ENCODE data around the gene RGS10. TPM values are rescaled to one million over a fixed set of nuclear protein-coding genes. Genes with fewer than 3 reads are reported as not detected.

The RGS10 gene
- total RNA-seq, 4 donors from 2014 or later, result 31.4 to 41.6 (median 36.1) TPM

DNA sequence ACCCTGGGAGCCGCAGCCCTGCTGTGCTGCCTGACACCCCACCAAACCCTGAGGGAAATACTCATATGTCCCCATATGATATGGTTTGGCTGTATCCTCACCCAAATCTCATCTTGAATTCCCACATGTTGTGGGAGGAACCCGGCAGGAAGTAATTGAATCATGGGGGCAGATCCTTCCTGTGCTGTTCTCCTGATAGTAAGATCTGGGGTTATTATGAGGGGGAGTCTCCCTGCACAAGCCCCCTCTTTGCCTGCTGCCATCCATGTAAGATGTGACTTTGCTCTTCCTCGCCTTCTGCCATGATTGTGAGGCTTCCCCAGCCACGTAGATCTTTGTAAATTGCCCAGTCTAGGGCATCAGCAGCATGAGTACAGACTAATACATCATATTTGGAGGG, 68.7 kb downstream of the RGS10 start:
- Histone ChIP-seq H3K27me3 (no peaks in the 10 kb centered on the region), H3K27ac (replicated peaks in 1 of 4) (no peak overlapping the region), H3K9me3 (no peaks in the 10 kb centered on the region), H3K36me3 (no peaks in the 10 kb centered on the region), H3K4me3 (no peak overlapping the region), H3K4me1 (peaks cover 0 to 4% (median 0%) of the 10 kb centered on the region in 4 donors)
- no peak for DNase-seq (ENCODE audit: extremely low spot score)
- no peak for TF ChIP-seq POLR2A (IDR thresholded peaks at IDR 0.05; ENCODE audit: low read depth)
- no peak for TF ChIP-seq POLR2AphosphoS5 (IDR thresholded peaks at IDR 0.05)
- TF ChIP-seq, protein P1, sequence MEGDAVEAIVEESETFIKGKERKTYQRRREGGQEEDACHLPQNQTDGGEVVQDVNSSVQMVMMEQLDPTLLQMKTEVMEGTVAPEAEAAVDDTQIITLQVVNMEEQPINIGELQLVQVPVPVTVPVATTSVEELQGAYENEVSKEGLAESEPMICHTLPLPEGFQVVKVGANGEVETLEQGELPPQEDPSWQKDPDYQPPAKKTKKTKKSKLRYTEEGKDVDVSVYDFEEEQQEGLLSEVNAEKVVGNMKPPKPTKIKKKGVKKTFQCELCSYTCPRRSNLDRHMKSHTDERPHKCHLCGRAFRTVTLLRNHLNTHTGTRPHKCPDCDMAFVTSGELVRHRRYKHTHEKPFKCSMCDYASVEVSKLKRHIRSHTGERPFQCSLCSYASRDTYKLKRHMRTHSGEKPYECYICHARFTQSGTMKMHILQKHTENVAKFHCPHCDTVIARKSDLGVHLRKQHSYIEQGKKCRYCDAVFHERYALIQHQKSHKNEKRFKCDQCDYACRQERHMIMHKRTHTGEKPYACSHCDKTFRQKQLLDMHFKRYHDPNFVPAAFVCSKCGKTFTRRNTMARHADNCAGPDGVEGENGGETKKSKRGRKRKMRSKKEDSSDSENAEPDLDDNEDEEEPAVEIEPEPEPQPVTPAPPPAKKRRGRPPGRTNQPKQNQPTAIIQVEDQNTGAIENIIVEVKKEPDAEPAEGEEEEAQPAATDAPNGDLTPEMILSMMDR (IDR thresholded peaks at IDR 0.05), result no peak
- intact Hi-C loops (cut with DNase I), result no loop called here
- WGBS, result 97% methylated on average over 4 of the region's 4 CpGs

DNA sequence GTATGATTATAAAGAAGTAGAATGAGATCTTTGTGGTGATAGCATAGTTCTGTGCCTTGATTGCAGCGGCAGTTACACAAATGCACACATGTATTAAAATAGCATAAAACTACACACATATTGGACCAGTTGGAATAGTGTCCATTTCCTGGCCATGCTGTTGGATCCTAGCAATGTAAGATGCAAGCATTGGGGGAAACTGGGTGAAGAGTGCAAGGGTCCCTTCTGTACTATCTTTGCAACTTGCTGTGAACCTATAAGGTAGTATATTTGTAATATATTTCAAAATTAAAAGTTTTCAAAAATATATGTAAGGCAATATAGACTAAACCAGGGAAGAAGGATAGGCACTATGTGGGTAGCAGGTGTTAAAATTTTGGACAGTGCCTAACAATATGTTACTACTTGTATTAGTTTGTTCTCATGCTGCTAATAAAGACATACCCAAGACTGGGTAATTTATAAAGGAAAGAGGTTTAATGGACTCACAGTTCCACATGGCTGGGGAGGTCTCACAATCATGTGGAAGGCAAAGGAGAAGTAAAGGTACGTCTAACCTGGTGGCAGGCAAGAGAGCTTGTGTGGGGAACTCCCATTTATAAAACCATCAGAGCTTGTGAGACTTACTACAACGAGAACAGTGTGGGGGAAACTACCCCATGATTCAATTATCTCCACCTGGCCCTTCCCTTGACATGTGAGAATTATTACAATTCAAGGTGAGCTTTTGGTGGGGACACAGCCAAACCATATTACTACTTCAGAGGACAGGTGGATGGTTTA, 71.4 kb downstream of the RGS10 start:
- H3K9me3 ChIP-seq, result no peaks in the 10 kb centered on the region
- DNase-seq (ENCODE audit: extremely low spot score), result no peak
- H3K4me3 ChIP-seq, result no peak overlapping the region
- TF ChIP-seq POLR2AphosphoS5 (IDR thresholded peaks at IDR 0.05) (no peak), POLR2A (IDR thresholded peaks at IDR 0.05; ENCODE audit: low read depth) (no peak), EP300 (IDR thresholded peaks at IDR 0.05) (no peak)
- TF ChIP-seq, protein P1 (IDR thresholded peaks at IDR 0.05), result no peak
- no peak overlapping the region for H3K27ac ChIP-seq (replicated peaks in 1 of 4)
- H3K27me3 ChIP-seq, result no peaks in the 10 kb centered on the region
- no peaks in the 10 kb centered on the region for H3K36me3 ChIP-seq
- intact Hi-C loops (cut with DNase I), result no loop called here
- H3K4me1 ChIP-seq, result no peaks in the 10 kb centered on the region
- WGBS, result 75% methylated on average over 3 of the region's 3 CpGs

DNA sequence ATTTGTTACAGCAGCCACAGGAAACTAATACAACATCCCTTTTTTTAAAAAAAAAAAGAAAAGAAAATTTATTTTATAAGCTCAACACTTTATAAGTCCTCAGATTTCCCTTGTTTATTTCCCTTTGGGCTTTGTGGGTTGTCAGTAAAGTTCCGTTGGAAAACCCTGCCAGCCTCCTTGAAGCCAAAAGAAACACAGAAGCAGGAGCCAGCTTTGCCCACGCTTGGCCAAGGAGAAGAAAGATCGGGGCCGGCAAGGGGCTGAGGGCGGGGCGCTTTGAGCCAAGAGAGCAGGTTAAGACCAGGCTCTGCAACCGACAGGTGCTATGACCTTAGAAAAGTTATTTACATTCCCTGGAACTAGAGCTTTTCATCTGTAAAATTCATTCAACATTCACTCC, 72.7 kb downstream of the RGS10 start:
- no peak for DNase-seq (ENCODE audit: extremely low spot score)
- 58% methylated on average over 7 of the region's 7 CpGs for WGBS
- intact Hi-C loops (cut with DNase I), result no loop called here
- Histone ChIP-seq H3K36me3 (no peaks in the 10 kb centered on the region), H3K4me1 (no peaks in the 10 kb centered on the region), H3K27ac (replicated peaks in 1 of 4) (no peak overlapping the region), H3K27me3 (no peaks in the 10 kb centered on the region), H3K9me3 (no peaks in the 10 kb centered on the region), H3K4me3 (no peak overlapping the region)
- TF ChIP-seq POLR2A (IDR thresholded peaks at IDR 0.05; ENCODE audit: low read depth) (no peak), POLR2AphosphoS5 (IDR thresholded peaks at IDR 0.05) (no peak), EP300 (IDR thresholded peaks at IDR 0.05) (no peak)
- TF ChIP-seq, protein P1 (IDR thresholded peaks at IDR 0.05), result no peak

DNA sequence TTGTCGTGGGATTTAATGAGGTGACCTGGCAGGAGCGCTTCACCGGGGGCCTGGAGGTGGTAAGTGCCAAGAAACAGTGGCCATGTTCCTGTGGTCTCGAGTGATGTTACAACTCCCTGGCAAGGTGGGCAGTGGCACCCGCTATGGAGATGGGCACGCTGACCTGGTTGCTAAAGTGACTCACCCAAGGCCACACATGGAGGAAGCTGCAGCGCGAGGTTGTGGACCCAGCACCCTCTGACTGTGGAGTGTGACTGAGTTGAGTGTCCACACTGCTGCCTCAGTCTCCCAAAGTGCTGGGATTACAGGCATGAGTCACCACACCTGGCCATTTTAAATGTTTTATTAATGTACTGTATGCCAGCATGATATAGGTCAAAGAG, 73.2 kb downstream of the RGS10 start:
- no peak overlapping the region for H3K4me3 ChIP-seq
- H3K36me3 ChIP-seq, result no peaks in the 10 kb centered on the region
- no peak overlapping the region for H3K27ac ChIP-seq (replicated peaks in 1 of 4)
- WGBS, result 100% methylated on average over 2 of the region's 8 CpGs
- intact Hi-C loops (cut with DNase I), result no loop called here
- DNase-seq (ENCODE audit: extremely low spot score), result no peak
- H3K27me3 ChIP-seq, result no peaks in the 10 kb centered on the region
- H3K9me3 ChIP-seq, result no peaks in the 10 kb centered on the region
- H3K4me1 ChIP-seq, result no peaks in the 10 kb centered on the region
- TF ChIP-seq POLR2AphosphoS5 (IDR thresholded peaks at IDR 0.05), result no peak
- TF ChIP-seq, protein P1 (IDR thresholded peaks at IDR 0.05), result no peak
- no peak for TF ChIP-seq EP300 (IDR thresholded peaks at IDR 0.05)
- no peak for TF ChIP-seq POLR2A (IDR thresholded peaks at IDR 0.05; ENCODE audit: low read depth)

Data from esophagus muscularis mucosa (tissue), 4 donors.